ENCODE data around the gene TBCD.
"Not testable (repeated sequence)": the region's sequence is repeated elsewhere in the genome, so short reads cannot be mapped to it uniquely, and the experiment has no call there.

Gene TBCD

DNA sequence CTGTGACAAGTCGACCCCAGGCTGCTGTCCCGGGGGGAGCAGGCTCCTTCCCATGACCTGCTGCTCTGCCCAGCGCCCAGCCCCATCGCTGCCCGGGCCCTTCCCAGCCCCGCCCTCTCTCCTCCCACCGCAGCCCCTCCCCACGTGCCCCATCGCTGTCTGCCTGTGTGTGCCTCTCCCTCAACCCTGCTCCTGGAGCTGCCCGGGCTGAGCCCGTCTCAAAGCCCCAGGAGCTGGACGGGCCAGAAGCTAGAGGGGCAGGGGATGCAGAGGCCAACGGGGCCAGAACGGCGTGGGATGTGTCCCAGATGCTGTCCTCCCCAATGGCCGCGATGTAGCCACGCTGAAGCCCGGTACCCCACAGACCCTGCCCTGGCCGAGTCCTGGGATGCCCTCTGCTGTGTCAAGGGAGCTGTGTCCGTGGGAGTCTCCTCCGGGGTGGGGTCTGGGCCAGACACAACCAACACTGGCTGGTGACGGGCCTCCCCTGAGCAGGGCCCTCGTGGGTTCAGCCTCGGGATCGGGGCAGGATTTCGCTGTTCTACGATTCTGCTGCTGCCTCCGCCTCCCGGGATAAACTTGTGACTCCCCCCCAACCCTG is 206.2 kb downstream of the TBCD start:
- no peak for DNase-seq (ENCODE audit: low spot score)

GRCh38 chr17:82959242-82959930 is 207.5 kb downstream of the TBCD start:
- no peak for DNase-seq (ENCODE audit: low spot score)

GRCh38 chr17:82959990-82960418 is 208.1 kb downstream of the TBCD start:
- no peak for DNase-seq (ENCODE audit: low spot score)

DNA sequence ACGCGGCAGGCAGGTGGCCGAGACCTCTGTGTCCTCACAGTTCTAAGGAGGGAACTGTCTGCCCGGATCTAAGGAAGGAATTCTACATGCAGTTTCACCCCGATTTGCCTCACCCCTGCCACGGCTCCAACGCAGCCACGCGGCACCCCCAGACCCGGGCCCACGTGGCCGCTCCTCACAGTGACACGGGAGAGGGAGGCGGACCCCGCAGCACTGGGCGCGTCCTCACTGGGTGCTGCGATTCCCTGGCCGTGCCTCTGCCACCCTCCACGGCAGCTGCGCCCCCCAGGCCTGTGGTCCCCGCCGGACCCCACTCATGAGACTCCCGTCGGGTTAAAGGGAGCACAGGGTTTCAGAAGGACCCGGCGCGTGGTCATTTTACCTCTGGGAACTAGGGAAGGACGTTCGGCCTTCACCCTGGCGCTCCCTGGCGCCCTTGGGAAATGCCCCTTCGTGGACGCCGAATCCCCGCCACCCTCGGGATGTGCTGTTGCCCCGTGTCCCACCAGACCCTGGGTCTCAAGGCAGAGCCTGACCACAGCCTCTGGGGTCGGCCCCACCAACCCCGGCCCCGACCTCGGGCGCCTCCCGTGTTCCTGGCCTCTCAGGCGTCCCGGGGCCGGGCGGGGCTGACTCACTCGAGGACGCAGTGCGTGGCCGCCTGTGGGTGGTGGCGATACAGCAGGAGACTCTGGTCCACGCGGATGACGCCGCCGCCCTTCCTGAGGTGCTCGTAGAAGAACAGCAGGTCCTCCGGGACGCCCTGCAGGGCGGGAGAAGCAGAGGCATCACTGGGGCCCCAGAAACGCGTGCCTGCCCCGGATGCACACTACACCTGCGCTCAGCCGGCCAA is 208.8 kb downstream of the TBCD start:
- no peak for DNase-seq (ENCODE audit: low spot score)

DNA sequence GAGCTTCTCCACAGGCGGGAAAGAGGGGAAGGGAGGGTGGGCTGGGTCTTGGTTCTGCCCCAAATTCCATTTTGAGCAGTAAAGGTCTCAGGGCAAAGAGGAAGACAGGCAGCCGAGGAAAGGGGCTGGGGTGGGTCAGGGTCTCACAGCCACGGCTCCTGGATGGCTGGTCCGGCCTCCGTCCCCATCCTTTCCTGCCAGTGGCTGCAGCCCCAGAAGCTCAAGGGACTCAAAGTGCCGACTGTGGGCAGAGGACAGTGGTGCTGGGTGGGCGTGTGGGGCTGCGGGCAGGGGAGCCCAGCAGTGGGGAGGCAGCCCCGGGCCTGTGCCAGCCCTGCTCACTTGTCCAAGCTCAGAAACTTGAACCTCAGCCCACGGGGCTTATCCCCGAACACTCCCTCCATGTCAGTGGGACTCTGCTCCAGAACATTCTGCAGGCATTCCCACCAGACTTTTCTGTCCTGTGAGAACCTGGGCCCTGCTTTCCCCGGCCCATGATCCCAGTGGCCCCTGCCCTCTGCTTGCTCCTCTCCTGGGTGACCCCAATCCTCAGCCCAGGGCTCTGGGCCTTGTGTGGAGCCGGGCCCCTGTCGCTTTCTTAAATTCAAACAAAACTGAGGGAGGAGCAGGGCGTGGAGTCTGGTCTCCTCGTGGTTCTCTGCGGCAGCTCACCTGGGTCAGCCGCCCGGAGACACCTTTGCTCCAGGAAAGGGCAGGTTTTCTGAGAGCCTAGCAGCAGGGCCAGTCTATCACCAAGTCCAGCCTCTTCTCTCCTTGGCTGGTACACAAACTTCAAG is 209.7 kb downstream of the TBCD start:
- DNase-seq (ENCODE audit: low spot score) = no peak

- DNase-seq (ENCODE audit: low spot score) = no peak
Measured at GRCh38 chr17:82962163-82962720, 210.4 kb downstream of the TBCD start.

DNA sequence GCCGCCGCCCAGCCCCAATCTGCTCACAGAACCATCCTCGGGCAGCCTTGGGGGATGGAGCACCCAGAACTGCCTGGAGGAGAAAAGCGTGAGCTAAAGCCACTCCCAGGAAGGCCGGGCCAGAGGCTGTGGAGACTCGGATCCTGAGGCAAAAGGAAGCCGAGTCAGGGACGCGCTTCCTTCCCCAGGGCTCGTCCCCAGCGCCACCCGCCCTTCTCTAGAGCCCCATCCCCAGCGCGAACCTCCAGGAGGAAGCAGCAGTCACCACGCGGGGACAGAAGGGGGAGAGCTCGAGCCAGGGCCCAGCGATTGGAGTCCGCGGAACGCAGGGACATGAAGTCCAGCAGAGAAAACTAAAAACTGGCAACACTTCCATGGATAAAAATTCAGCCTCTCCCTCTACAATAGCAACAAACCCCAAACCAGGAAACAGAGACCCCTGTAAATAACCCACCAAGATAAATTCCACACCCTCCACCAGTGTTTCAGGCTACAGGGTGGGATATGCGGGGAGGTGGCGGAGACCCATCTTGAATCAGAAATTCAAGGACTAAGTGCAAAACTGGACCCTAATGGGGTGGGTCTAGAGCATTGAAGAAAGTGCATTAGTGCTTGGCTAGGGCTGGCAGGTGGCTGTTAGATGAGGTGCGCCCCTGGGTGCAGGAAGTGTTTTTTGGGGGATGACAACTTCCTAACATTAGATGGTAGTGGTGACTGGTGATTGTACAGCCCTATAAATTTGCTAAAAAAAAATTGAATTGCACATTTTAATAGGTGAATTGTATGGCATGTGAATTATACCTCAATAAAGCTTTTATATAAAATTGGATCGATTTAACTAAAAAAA is 211.5 kb downstream of the TBCD start:
- DNase-seq (ENCODE audit: low spot score) = no peak

DNA sequence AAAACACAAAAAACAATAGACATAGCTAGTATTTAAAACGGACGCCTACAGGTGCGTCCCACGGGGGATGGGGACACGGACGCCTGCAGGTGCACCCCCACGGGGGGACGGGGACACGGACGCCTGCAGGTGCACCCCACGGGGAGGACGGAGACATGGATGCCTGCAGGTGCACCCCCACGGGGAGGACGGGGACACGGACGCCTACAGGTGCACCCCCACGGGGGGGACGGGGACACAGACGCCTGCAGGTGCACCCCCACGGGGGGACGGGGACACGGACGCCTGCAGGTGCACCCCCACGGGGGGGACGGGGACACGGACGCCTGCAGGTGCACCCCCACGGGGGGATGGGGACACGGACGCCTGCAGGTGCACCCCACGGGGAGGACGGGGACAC is 212.6 kb downstream of the TBCD start:
- DNase-seq (ENCODE audit: low spot score) = not testable (repeated sequence)

GRCh38 chr17:82964851-82965341 is 213.0 kb downstream of the TBCD start:
- no peak for DNase-seq (ENCODE audit: low spot score)

DNA sequence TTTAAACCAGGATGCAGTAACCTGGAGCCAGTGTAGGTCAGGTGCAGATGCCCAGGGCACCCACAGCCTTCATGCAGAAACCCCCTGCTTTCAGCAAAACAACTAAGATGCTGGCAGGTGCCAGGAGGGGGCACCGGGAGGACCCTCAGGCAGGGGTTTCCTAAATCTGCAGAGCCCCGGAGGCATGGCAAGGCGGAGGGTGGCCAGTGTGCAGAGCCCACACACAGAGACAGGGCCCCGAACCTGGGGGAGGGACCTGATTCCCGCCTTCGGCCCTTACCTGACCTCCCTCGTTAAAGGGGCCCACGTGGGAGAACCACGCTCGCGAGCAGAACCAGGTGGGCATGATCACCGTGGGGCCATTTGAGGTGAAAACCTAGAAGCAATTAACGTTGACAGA is 213.5 kb downstream of the TBCD start:
- no peak for DNase-seq (ENCODE audit: low spot score)

DNA sequence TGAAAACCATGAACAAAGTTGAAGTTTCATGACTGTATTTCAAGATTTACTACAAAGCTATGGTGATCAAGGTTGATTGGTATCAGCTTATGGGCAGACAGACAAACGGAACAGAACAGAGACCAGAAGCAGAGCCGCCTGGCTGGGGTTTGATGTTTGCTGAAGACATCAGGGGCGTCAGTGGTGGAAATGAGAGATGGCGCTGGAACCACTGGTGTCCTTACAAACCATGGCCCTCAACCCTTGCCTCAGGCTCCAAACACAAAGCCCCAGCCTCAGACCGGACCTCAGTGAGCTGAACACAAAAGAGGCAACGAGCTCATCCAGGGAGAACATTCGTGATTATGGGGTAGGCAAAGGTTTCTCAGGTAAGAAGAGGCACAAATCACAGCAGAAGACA is 214.6 kb downstream of the TBCD start:
- DNase-seq (ENCODE audit: low spot score) = no peak

GRCh38 chr17:82967268-82968032 is 215.6 kb downstream of the TBCD start:
- no peak for DNase-seq (ENCODE audit: low spot score)

DNA sequence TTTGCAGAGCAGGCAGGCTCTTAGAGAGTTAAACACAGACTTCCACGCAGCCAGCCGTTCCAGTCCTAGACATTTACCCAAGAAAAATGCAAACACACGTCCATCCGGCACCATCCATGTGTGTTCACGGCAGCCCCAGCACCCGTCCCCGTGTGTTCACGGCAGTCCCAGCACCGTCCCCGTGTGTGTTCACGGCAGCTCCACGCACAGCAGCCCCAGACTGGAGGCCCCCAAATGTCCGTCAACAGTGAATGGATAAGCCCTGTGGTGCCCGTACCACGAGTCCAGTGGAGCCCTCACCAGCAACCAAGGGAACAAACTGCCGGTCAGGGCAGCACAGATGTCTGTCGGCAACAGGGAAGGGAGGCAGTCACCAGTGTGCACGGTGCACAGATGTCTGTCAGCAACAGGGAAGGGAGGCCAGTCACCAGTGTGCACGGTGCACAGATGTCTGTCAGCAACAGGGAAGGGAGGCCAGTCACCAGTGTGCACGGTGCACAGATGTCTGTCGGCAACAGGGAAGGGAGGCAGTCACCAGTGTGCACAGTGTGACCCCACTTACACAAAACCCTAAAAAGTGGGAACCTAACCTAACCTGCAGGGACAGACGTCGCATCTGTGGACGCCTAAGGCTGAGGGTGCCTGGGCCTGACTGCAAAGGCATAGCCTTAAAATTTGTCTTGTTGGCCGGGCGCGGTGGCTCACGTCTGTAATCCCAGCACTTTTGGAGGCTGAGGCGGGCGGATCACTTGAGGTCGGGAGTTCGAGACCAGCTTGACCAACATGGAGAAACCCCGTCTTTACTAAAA is 216.4 kb downstream of the TBCD start:
- DNase-seq (ENCODE audit: low spot score) = not testable (repeated sequence)

DNA sequence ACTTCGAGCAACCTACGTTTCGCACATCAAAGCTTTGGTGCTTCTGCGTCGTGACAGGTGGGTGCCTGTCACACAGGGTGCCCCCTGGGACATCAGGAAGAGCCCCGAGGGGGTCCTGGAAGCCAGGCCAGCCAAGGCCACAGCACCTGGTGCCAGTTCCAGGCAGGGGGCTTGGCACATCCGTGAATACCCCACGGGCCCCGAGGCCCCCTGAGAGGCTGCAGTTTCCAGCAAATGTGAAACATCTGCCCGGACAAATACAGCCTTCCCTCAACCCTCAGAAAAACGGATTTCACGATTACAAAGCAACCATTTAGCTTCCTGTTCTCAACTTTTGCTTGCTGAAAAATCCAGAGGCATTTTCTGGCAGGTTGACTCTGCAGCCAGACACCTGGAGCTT is 218.2 kb downstream of the TBCD start:
- DNase-seq (ENCODE audit: low spot score) = no peak

DNA sequence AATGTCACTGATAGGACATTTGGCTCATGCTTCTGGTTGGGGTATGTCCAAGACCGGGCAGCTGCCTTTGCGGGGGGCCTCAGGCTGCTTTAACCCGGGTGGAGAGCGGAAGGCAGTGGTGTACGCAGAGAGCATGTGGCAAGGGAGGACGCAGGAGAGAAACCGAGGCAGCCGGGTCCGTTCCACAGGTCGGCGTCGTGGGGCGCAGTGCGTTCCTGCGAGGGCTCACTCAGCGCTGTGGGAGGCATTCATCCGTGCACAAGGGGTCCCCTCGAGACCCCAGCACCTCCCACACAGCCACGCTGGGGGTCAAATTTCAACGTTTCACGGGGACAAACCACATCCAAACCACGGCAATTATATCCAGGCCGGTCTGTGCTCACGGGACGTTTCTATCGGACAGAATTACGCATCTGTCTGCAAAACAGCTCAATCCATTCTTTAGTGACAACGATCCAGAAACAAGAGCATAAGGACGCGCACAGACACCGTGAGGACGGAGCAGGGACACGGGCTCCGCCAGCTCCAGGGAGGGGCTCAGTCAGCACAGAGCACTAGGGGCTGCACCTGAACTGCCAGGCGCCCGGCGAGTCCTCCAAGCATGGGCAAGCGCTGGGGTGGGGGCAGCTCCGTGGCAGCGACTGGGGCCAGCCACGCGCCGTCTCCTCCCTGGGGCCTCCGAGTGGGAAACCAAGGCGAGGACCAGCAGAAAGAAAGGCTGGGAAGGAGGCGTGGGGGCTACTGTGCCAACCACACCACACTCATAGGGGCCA is 219.1 kb downstream of the TBCD start:
- DNase-seq (ENCODE audit: low spot score) = no peak

DNA sequence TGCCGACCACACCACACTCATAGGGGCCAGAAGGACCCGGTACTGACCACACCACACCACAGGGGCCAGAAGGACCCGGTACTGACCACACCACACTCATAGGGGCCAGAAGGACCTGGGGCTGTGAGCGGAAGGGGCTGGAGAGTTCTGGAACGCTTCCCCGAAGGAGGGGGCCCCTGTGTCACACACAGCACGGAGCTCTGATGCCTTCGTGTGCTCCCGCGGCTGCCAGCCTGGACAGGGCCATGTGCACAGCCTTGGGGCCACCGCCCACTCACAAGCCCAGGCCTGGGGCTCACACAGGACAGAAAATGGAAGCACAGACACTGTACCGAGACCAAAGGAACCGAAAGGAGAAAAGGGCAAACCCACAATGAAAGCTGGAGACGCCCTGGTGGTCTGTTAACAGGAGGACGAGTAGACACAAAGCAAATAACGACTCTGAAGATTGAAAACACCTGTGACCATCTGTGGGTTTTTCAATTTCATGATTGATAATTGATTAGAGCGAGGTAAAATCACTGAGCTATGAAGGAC is 221.0 kb downstream of the TBCD start:
- DNase-seq (ENCODE audit: low spot score) = no peak

- DNase-seq (ENCODE audit: low spot score) = no peak
Measured at GRCh38 chr17:82973456-82974135, 221.7 kb downstream of the TBCD start.

All from LoVo (cell line).